Measurements from ENCODE around the gene ADCY7. TPM values are rescaled to one million over a fixed set of nuclear protein-coding genes. Genes with fewer than 3 reads are reported as not detected.

ADCY7 gene
- polyA plus RNA-seq, 1 experiment: 8.5 TPM

- POLR2A ChIA-PET: no interaction called here
- DNase-seq (ENCODE audit: low read depth, low spot score): no peak
- no peak for TF ChIP-seq CTCF (IDR thresholded peaks at IDR 0.05; ENCODE audit: low read depth, low read length)
- Histone ChIP-seq H3K27ac (ENCODE audit: low read depth, low read length) (no peak overlapping the region), H3K9me3 (ENCODE audit: control insufficient read depth, insufficient read depth, low read length) (peaks cover 8% of the 10 kb centered on the region), H3K4me3 (ENCODE audit: low read depth, low read length) (no peak overlapping the region), H3K27me3 (ENCODE audit: control insufficient read depth, insufficient read depth, low read length) (peaks cover 4% of the 10 kb centered on the region)
- CTCF ChIA-PET: interaction anchor here (0.7 kb wide), 1 partner anchor 1869 kb away, joined by 3 read pairs; no protein-coding TSS in a partner anchor
Observed at GRCh38 chr16:50263060-50263909, 3.1 kb upstream of the ADCY7 start.

- CTCF ChIA-PET: no interaction called here
- H3K27me3 ChIP-seq (ENCODE audit: control insufficient read depth, insufficient read depth, low read length): peaks cover 4% of the 10 kb centered on the region
- H3K9me3 ChIP-seq (ENCODE audit: control insufficient read depth, insufficient read depth, low read length): peaks cover 8% of the 10 kb centered on the region
- POLR2A ChIA-PET: interaction anchor here (0.7 to 0.8 kb wide), 2 partner anchors 74 to 1879 kb away, joined by 7 read pairs; no protein-coding TSS in a partner anchor
- no peak overlapping the region for H3K27ac ChIP-seq (ENCODE audit: low read depth, low read length)
- TF ChIP-seq CTCF (IDR thresholded peaks at IDR 0.05; ENCODE audit: low read depth, low read length): no peak
- no peak overlapping the region for H3K4me3 ChIP-seq (ENCODE audit: low read depth, low read length)
- DNase-seq (ENCODE audit: low read depth, low spot score): peak; percentile 8
Observed at GRCh38 chr16:50263940-50264929, 2.1 kb upstream of the ADCY7 start.

- CTCF ChIA-PET: interaction anchor here (0.8 kb wide), 1 partner anchor 89 kb away, joined by 3 read pairs; no protein-coding TSS in a partner anchor
- Histone ChIP-seq H3K27ac (ENCODE audit: low read depth, low read length) (no peak overlapping the region), H3K27me3 (ENCODE audit: control insufficient read depth, insufficient read depth, low read length) (peaks cover 3% of the 10 kb centered on the region), H3K9me3 (ENCODE audit: control insufficient read depth, insufficient read depth, low read length) (peaks cover 5% of the 10 kb centered on the region), H3K4me3 (ENCODE audit: low read depth, low read length) (no peak overlapping the region)
- POLR2A ChIA-PET: interaction anchor here (0.6 kb wide), 1 partner anchor 857 kb away, joined by 8 read pairs; no protein-coding TSS in a partner anchor
- TF ChIP-seq CTCF (IDR thresholded peaks at IDR 0.05; ENCODE audit: low read depth, low read length): 0 out of 2 replicates have a peak, but pooled peaks have one; percentile 28
- no peak for DNase-seq (ENCODE audit: low read depth, low spot score)
Observed at GRCh38 chr16:50265260-50265659, 1.1 kb upstream of the ADCY7 start.

GRCh38 chr16:50265716-50266336 lies 525 bp upstream of the ADCY7 start:
- Histone ChIP-seq H3K9me3 (ENCODE audit: control insufficient read depth, insufficient read depth, low read length) (no peaks in the 10 kb centered on the region), H3K27me3 (ENCODE audit: control insufficient read depth, insufficient read depth, low read length) (no peaks in the 10 kb centered on the region), H3K4me3 (ENCODE audit: low read depth, low read length) (peak overlapping the region; percentile 62; the same call in 1 of the 2 replicates), H3K27ac (ENCODE audit: low read depth, low read length) (peak overlapping the region; percentile 70)
- POLR2A ChIA-PET: interaction anchor here (0.6 kb wide), 1 partner anchor 856 kb away, joined by 8 read pairs; no protein-coding TSS in a partner anchor
- no peak for DNase-seq (ENCODE audit: low read depth, low spot score)
- CTCF ChIA-PET: interaction anchor here (0.8 kb wide), 1 partner anchor 89 kb away, joined by 3 read pairs; no protein-coding TSS in a partner anchor
- TF ChIP-seq CTCF (IDR thresholded peaks at IDR 0.05; ENCODE audit: low read depth, low read length): no peak
